Stimulated activated CD4-positive, alpha-beta T cell treated with anti-CD3 and anti-CD28 coated beads, Interleukin-1b, Interleukin-23, amount 100 ng/mL, for 24 hours (primary cell): Measurements from ENCODE around the gene DRGX.

Experiments
- DNase-seq, 4 experiments: peaks; one replicate each; pipeline ENCODE4 v3.0.0-alpha.2; 2020; ENCODE audit warnings: low read depth in 4 of 4, low spot score in 1 of 4

The DRGX gene

GRCh38 chr10:49363309-49364031, 32.4 kb downstream of the DRGX start:
- DNase-seq: no peak

GRCh38 chr10:49362596-49363260, 33.2 kb downstream of the DRGX start:
- no peak for DNase-seq

DNA sequence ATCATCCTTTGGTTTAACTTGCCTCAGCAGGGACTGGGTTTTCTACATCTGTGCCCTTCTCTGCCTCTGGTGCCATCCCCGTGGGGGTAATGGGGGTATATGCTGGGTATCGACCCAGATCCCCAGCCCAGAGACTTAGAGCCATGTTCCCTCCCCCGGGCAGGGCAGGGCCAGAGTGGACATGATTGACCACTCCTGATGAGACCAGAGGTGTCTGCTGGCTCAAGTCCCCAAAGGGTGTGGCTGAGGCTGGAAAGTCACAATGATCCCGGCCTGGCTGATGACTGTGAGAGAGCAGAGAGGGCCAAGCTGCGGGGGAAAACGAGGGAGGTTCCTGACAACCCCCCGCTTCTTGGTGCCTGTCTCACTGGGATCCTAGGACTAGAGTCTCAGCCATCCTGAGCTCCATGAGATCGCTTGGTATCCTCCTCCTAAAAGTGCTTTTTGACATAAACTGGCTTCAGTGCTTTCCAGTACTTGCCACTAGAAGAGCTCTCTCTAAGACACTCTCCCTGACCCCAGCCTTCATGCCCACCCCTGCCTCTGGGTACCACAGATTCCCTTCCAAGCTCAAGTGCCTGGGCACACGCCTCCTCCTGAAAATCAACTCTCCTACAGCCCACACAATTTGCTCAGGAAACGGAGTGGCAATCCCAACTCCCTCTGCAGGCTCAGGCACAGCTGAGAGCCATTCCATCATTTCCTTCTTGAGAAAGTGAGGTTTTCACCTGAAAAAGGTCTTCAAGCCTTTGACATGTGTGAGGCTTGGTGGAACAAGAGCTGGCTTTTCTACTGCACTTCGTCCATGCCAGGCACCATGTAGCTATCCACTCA, 33.9 kb downstream of the DRGX start:
- DNase-seq: no peak

- DNase-seq: no peak
Observed at GRCh38 chr10:49361178-49361554, 34.7 kb downstream of the DRGX start.

DNA sequence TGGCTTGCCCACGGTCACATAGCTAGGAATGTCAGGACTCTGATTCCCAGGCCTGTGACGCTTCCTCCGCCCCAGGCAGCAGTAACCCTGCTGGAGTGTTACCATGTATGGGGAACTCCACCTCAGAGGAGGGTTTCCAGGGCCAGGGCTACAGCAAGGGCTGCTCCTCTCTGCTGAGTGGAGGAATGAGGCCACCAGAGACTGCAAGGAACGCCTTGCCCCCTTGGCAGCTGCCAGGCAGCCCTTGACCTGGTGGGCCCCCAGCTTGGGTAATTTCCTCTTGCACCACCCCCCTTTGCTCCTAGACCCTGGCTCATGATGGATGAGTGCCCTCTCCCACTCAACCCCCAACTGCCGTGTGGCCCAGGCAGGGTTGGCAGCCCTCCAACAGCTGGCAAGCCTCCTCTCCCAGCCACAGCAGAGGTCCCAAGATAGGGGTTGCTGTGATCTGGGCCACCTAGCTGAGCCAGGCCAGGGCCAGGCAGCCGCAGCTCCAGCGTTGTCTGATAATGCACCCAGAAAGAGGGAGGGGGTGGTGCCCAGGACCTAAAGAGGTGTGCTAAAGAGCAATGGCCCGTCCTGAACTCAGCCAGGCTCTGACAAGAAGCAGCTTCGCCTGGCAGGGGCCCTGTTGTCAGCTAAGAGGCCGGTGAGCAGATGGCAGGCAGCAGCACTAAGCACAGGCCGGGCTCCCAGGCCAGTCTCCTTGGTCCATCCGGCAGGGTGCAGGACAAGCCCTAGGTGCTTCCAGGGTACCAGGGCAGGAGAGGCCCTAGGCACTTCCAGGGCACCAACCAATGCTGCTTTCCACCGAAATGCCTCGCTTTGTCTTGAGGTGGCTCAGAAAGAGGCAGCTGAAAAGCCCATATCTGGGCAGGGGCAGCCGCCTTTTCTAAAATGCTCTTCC, 35.4 kb downstream of the DRGX start:
- DNase-seq: no peak

DNA sequence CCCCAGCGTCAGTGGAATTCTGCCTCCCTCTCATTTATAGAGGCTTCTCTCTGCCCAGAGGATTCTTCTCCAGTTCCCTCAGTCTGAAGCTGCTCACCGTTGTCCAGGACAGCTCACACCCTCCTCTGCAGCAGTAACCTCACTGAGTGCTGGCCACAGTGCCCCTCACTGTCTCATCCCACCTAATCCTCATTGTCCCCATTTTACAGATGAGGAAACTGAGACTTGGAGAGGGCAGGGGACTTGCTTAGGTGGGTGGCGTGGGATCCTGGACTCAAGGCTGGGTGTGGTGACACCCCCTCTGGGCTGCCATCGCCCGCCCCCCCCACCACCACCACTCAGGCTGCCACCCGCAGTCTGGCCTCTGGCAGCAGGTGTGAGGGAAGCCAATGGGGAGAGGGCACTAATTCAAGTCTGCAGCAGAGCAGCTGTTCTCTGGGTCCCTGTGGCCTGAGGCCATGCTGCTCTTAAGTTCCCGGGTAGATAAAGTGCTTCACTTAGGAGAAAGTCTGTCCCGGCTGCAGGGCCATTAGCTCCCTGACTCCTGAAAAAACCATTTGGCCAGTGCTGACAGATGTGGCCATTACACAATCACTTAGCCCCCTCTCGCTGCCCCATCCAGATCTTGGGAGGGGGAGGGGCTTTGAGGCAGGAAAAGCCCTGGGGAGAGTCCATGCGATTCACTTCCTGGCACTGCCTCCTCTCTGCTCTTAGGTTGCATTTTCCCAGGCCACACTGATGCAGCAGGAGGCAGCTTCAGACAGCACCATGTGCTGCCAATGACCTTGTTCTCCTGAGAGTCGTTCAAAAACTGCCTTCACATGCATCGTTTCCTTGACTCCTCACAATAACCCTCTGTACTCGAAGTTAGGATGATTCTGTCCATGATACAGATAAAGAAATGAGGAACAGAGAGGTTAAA, 36.3 kb downstream of the DRGX start:
- no peak for DNase-seq

- DNase-seq: no peak
Observed at GRCh38 chr10:49357910-49358309, 38.0 kb downstream of the DRGX start.

DNA sequence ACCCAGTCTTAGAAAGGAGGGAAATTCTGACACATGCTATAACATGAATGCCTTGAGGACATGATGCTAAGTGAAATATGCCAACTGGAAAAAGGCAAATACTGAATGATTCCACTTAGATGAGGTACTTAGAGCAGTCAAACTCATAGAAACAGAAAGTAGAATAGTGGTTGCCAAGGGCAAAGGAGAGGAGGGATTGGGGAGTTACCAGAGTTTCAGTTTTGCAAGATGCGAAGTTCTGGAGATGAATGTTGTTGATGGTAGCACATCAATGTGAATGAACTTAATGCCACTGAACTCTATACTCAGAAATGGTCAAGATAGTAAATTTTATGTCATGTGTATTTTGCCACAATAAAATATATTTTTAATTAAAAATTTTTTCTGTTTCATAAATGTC, 38.9 kb downstream of the DRGX start:
- no peak for DNase-seq

- no peak for DNase-seq
Observed at GRCh38 chr10:49356181-49356580, 39.7 kb downstream of the DRGX start.

- DNase-seq: no peak
Observed at GRCh38 chr10:49355221-49355620, 40.7 kb downstream of the DRGX start.

GRCh38 chr10:49354593-49354992, 41.3 kb downstream of the DRGX start:
- no peak for DNase-seq

DNA sequence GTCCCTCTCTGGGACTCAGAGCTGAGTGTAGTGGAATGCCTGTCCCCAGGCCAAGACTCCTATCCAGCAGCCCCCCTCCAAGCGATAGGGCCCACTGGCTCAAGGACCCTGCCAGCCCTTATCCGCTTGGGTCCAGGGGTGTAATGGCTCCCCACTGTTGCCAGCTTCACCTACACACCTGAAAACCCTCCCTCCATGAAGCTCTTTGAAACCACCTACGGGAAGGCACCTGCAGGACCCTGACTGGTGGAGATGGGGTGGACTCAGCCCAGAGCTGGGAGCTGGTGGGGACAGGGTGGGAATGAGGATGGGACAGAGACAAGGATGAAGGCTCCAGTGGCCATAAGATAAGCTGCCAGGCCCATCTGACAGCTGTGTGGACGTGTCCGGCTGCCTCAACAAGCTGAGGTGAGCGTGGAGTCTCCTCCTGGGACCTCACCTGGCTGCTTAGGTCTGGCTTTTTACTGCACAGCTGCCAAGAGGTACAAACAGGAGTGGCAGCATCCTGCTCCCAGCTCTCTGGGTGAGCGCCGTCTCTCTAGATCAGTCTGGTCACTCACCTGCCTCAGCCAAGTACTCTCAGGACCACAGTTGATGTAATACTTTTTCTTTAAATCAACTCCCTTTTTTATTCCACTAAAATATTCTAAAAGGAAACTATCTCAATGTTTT, 41.9 kb downstream of the DRGX start:
- no peak for DNase-seq

- no peak for DNase-seq
Observed at GRCh38 chr10:49353026-49353894, 42.6 kb downstream of the DRGX start.

DNA sequence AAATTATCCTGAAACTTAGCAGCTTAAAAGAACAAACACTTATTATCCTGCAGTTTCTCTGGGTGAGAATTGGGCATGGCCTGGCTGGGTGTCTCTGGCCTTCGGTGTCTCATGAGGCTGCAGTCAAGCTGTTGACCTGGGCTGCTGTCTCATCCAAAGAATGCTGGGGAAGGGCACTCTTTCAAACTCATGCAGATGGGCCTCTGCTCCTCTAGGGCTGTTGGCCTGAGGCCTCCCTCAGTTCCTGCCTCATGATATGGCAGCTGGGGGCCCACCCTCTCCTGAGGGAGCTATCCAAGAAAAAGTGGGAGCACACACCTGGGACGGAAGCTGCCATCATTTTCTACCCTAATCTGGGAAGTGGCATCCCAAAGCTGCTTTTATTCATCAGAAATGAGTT, 43.6 kb downstream of the DRGX start:
- no peak for DNase-seq

DNA sequence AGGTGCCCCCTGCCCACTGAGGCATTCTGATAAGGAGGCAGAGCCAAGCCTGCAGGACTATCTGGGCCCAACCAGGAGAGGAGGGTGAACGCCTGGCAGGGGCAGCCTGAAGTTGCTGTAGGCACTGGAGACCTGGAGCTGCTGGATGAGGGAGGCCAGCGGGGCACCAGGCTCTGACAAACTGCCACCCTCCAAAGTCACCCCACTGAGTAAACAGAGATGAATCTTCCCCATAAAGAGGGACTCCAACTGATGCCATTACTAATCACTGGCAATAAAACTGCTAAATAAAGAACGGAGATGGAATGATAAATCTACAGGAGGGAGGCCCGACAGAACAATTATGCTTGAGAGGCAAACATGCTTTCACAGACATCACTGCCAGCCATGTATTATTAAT, 44.2 kb downstream of the DRGX start:
- DNase-seq: no peak

GRCh38 chr10:49350846-49351532, 44.9 kb downstream of the DRGX start:
- DNase-seq: no peak

DNA sequence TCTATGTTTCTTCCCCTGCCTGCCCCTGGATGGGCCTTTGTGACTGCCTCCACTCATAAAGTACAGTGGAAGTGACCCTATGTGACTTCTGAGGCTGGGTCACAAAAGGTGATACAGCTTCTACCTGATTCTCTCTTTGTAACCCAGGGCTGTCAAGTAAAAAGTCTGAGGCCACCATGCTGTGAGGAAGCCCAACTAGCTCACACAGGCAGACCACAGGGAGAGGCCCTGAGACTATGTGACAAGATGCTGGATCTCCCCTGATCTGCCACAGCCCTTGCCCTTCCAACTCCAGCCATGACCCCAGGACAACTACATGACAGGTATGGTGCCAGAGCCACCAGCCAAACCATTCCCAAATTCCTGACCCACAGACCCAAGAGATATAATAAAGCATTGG, 45.8 kb downstream of the DRGX start:
- DNase-seq: no peak

GRCh38 chr10:49349390-49349789, 46.5 kb downstream of the DRGX start:
- DNase-seq: no peak
